ENCODE results near the gene XYLT1. TPM values are rescaled to one million over a fixed set of nuclear protein-coding genes. Genes with fewer than 3 reads are reported as not detected.

Gene XYLT1
- total and polyA plus RNA-seq, 10 of the 15 experiments (the other 5 are each of a cell fraction or from before 2014, with no cell fraction given): 0.88 to 14.8 (median 5.8) TPM

GRCh38 chr16:17269439-17269838 is 201.3 kb downstream of the XYLT1 start:
- no peak overlapping the region for H3K4me2 ChIP-seq (ENCODE audit: control insufficient read depth, insufficient read depth)
- WGBS (ENCODE audit: insufficient coverage, insufficient replicate concordance, low lambda C conversion rate, missing lambda C conversion rate): 68% methylated on average over 2 of the region's 2 CpGs
- in situ Hi-C loops (cut with MboI) (no loop called here), intact Hi-C loops (cut with micrococcal nuclease; ENCODE audit: unreplicated experiment) (no loop called here)
- ATAC-seq (no peak), DNase-seq (ENCODE audit: low read depth, low spot score) (no peak), FAIRE-seq (no peak)
- H3K36me3 ChIP-seq (ENCODE audit: control insufficient read depth in 2 of 2, insufficient read depth in 2 of 2, low read length in 1 of 2): no peaks in the 10 kb centered on the region; a peak in 1 of 4 replicates
- H4K20me1 ChIP-seq (ENCODE audit: control insufficient read depth, insufficient read depth): no peaks in the 10 kb centered on the region
- BruUV-seq (replicated peaks): no TSS peak
- ChIA-PET SMC1A (ENCODE audit: uncharacterized antibody, unreplicated experiment) (interaction anchor here (1.2 to 1.8 kb wide), 4 partner anchors 8 to 31 kb away, joined by 3 to 4 read pairs (median 4); no protein-coding TSS in a partner anchor), POLR2A (no interaction called here), RAD21 (ENCODE audit: unreplicated experiment) (interaction anchor here (0.6 to 2.0 kb wide), 4 partner anchors 9 to 408 kb away, joined by 3 to 4 read pairs (median 4); no protein-coding TSS in a partner anchor), CTCF (interaction anchor here (1.5 to 2.4 kb wide), 4 partner anchors 9 to 198 kb away, joined by 3 to 20 read pairs (median 8); no protein-coding TSS in a partner anchor)
- H3K27ac ChIP-seq (ENCODE audit: control insufficient read depth, insufficient read depth): no peak overlapping the region
- H3K27me3 ChIP-seq (replicated peaks in 1 of 2; ENCODE audit: control insufficient read depth in 2 of 2, insufficient read depth in 2 of 2, low read length in 1 of 2): no peaks in the 10 kb centered on the region
- H3K9me3 ChIP-seq (replicated peaks; ENCODE audit: control insufficient read depth, insufficient read depth, low read length): no peaks in the 10 kb centered on the region
- peaks cover 5% of the 10 kb centered on the region for H3K4me1 ChIP-seq (ENCODE audit: control insufficient read depth, insufficient read depth, low read length)
- H3K9ac ChIP-seq (ENCODE audit: control insufficient read depth, insufficient read depth, low read length): no peak overlapping the region
- TF ChIP-seq MTA2 (IDR thresholded peaks at IDR 0.05; ENCODE audit: low read depth) (no peak), JUNB (IDR thresholded peaks at IDR 0.05) (no peak), PKNOX1 (IDR thresholded peaks at IDR 0.05) (no peak), ZNF622 (IDR thresholded peaks at IDR 0.05) (no peak), PAX8 (IDR thresholded peaks at IDR 0.05) (no peak)
- TF ChIP-seq, protein P1, sequence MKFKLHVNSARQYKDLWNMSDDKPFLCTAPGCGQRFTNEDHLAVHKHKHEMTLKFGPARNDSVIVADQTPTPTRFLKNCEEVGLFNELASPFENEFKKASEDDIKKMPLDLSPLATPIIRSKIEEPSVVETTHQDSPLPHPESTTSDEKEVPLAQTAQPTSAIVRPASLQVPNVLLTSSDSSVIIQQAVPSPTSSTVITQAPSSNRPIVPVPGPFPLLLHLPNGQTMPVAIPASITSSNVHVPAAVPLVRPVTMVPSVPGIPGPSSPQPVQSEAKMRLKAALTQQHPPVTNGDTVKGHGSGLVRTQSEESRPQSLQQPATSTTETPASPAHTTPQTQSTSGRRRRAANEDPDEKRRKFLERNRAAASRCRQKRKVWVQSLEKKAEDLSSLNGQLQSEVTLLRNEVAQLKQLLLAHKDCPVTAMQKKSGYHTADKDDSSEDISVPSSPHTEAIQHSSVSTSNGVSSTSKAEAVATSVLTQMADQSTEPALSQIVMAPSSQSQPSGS (IDR thresholded peaks at IDR 0.05; ENCODE audit: low read length): no peak
- TF ChIP-seq, protein P2, sequence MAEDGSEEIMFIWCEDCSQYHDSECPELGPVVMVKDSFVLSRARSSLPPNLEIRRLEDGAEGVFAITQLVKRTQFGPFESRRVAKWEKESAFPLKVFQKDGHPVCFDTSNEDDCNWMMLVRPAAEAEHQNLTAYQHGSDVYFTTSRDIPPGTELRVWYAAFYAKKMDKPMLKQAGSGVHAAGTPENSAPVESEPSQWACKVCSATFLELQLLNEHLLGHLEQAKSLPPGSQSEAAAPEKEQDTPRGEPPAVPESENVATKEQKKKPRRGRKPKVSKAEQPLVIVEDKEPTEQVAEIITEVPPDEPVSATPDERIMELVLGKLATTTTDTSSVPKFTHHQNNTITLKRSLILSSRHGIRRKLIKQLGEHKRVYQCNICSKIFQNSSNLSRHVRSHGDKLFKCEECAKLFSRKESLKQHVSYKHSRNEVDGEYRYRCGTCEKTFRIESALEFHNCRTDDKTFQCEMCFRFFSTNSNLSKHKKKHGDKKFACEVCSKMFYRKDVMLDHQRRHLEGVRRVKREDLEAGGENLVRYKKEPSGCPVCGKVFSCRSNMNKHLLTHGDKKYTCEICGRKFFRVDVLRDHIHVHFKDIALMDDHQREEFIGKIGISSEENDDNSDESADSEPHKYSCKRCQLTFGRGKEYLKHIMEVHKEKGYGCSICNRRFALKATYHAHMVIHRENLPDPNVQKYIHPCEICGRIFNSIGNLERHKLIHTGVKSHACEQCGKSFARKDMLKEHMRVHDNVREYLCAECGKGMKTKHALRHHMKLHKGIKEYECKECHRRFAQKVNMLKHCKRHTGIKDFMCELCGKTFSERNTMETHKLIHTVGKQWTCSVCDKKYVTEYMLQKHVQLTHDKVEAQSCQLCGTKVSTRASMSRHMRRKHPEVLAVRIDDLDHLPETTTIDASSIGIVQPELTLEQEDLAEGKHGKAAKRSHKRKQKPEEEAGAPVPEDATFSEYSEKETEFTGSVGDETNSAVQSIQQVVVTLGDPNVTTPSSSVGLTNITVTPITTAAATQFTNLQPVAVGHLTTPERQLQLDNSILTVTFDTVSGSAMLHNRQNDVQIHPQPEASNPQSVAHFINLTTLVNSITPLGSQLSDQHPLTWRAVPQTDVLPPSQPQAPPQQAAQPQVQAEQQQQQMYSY (CRISPR knock-in tag; IDR thresholded peaks at IDR 0.05): no peak
- TF ChIP-seq, protein P3, sequence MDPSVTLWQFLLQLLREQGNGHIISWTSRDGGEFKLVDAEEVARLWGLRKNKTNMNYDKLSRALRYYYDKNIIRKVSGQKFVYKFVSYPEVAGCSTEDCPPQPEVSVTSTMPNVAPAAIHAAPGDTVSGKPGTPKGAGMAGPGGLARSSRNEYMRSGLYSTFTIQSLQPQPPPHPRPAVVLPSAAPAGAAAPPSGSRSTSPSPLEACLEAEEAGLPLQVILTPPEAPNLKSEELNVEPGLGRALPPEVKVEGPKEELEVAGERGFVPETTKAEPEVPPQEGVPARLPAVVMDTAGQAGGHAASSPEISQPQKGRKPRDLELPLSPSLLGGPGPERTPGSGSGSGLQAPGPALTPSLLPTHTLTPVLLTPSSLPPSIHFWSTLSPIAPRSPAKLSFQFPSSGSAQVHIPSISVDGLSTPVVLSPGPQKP (IDR thresholded peaks at IDR 0.05; ENCODE audit: low read depth, low read length): no peak
- no peak overlapping the region for H2AFZ ChIP-seq (ENCODE audit: control insufficient read depth, low read depth, low read length)
- H3K79me2 ChIP-seq (ENCODE audit: control insufficient read depth, insufficient read depth, low read length): no peaks in the 10 kb centered on the region
- no peak overlapping the region for H3K4me3 ChIP-seq

All from GM12878 (cell line).